ENCODE measurements around the gene ADARB2.

- TF ChIP-seq POLR2A (IDR thresholded peaks at IDR 0.05): no peak
- TF ChIP-seq CTCF (IDR thresholded peaks at IDR 0.05): no peak
- TF ChIP-seq EP300 (IDR thresholded peaks at IDR 0.05): no peak
These were observed 48.5 kb upstream of the ADARB2 start for GRCh38 chr10:1785835-1786234.
